ENCODE measurements around the gene SHISA2. TPM values are rescaled to one million over a fixed set of nuclear protein-coding genes. Genes with fewer than 3 reads are reported as not detected.

Gene SHISA2
- total RNA-seq, 1 experiment from 2014 or later = 1.2 TPM

DNA sequence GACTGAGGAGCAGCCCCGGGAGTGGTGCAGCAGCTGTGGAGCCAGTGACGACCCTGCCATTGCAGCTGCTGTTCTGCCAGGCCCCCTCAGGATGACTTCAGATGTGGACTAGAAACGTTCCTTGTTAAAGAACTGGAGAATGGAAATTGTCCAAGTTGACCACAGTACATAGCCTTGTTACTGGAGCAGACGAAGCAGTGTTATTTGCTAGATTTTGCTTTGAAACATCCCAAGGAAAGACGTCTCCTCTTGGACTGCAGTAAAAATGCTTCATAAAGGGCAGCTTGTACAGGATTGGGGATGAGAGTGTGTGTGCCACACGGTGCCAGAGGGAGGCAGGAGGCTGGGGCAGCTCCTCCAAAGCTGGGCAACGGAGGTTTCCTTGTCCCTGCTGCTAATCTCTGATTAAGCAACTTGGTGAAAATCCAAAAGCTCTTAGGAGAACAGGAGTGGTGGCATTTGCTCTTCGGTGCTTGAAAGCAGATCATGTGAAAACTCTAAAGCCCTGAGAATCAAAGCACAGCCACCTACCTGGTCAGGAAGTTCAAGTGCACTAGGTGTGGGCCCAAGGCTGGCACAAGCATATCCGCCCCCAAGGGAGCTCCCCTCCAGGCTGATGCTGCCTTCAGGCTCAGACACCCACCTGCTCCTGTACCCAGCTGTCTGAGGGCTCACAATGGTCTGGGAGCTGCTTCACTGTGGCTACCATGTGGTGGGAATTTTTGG, 34.5 kb downstream of the SHISA2 start:
- H3K9me3 Mint-ChIP-seq (ENCODE audit: unreplicated experiment) = no peaks in the 10 kb centered on the region
- intact Hi-C loops (cut with micrococcal nuclease) = no loop called here
- CTCF ChIA-PET = interaction anchor here (0.6 kb wide), 1 partner anchor 640 kb away, joined by 3 read pairs; no protein-coding TSS in a partner anchor
- no peak overlapping the region for H3K27ac Mint-ChIP-seq (ENCODE audit: low read depth, unreplicated experiment)
- no peaks in the 10 kb centered on the region for H3K27me3 Mint-ChIP-seq (ENCODE audit: insufficient read depth, unreplicated experiment)
- BruUV-seq (replicated peaks) = no TSS peak
- TF ChIP-seq, protein P1, sequence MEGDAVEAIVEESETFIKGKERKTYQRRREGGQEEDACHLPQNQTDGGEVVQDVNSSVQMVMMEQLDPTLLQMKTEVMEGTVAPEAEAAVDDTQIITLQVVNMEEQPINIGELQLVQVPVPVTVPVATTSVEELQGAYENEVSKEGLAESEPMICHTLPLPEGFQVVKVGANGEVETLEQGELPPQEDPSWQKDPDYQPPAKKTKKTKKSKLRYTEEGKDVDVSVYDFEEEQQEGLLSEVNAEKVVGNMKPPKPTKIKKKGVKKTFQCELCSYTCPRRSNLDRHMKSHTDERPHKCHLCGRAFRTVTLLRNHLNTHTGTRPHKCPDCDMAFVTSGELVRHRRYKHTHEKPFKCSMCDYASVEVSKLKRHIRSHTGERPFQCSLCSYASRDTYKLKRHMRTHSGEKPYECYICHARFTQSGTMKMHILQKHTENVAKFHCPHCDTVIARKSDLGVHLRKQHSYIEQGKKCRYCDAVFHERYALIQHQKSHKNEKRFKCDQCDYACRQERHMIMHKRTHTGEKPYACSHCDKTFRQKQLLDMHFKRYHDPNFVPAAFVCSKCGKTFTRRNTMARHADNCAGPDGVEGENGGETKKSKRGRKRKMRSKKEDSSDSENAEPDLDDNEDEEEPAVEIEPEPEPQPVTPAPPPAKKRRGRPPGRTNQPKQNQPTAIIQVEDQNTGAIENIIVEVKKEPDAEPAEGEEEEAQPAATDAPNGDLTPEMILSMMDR (IDR thresholded peaks at IDR 0.05; ENCODE audit: unreplicated experiment) = no peak
- H3K4me3 Mint-ChIP-seq (ENCODE audit: unreplicated experiment) = no peak overlapping the region
- H3K4me1 Mint-ChIP-seq (ENCODE audit: insufficient read depth, unreplicated experiment) = peaks cover 34% of the 10 kb centered on the region
- DNase-seq (ENCODE audit: unreplicated experiment) = no peak
- POLR2A ChIA-PET = no interaction called here
- no peaks in the 10 kb centered on the region for H3K36me3 Mint-ChIP-seq (ENCODE audit: insufficient read depth, unreplicated experiment)

DNA sequence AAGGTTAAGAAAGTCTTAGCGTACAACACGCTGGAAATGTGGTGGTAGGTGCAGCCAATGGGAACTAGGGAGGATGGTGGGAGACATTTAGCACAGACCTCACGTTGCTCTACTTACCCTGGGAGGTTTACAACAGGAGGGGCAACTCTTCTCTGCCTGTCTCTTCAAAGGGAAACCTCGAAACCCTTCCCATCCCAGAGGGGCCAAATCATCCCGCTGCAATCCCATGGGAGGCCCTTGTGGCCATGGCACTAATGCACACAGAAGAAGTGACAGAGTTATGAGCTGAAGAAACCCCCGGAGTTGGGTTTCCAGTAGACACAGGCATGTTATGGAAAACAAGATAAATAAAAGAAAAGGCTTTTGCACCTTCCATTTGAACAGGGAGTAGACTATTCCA, 35.6 kb downstream of the SHISA2 start:
- H3K36me3 Mint-ChIP-seq (ENCODE audit: insufficient read depth, unreplicated experiment) = no peaks in the 10 kb centered on the region
- no peak overlapping the region for H3K27ac Mint-ChIP-seq (ENCODE audit: low read depth, unreplicated experiment)
- ChIA-PET CTCF (interaction anchor here (0.7 kb wide), 1 partner anchor 286 kb away, joined by 4 read pairs; no protein-coding TSS in a partner anchor), POLR2A (no interaction called here)
- H3K9me3 Mint-ChIP-seq (ENCODE audit: unreplicated experiment) = no peaks in the 10 kb centered on the region
- no TSS peak for BruUV-seq (replicated peaks)
- intact Hi-C loops (cut with micrococcal nuclease) = no loop called here
- H3K4me3 Mint-ChIP-seq (ENCODE audit: unreplicated experiment) = no peak overlapping the region
- peaks cover 22% of the 10 kb centered on the region for H3K4me1 Mint-ChIP-seq (ENCODE audit: insufficient read depth, unreplicated experiment)
- no peaks in the 10 kb centered on the region for H3K27me3 Mint-ChIP-seq (ENCODE audit: insufficient read depth, unreplicated experiment)
- TF ChIP-seq, protein P1 (IDR thresholded peaks at IDR 0.05; ENCODE audit: unreplicated experiment) = no peak
- no peak for DNase-seq (ENCODE audit: unreplicated experiment)

DNA sequence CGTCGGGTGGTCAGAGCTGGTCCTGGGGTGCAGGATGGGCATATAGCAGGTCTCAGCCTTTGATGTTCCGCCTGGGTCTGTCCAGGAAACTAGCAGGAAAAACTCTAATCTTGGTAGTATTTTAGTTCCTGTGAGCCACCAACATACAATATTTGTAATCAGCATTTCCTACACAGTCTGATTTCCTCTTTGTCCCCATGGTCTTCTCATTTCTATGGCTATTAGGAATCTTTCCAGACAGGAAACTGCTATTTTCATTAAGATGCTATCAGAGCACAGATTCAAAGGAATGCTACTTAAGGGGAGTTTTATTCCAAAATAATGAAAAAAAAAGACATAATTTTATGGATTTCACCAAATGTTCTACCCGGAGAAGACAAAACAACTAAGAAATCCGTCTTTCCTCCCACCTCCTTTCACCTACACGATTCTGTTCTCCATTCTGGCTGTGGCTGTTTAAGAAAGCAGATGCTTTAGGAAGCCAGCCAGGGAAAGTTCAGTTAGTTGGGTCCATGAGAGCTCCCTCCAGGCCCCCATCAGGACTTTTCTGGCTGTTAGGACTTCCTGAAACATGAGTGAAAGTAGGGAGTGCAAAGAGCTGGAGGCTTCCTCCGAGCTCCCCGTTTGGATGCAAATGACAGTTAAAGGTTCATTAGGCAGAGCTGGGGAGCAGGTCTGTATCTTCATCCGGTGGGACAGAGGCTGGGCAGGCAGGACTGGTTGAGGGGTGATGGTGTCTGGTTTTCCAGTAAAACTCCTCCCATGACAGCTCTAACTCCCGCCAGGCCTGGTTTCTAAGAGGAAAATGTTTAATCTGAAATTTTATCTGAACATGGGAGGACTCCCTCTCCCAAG, 36.3 kb downstream of the SHISA2 start:
- Mint-ChIP-seq H3K27me3 (ENCODE audit: insufficient read depth, unreplicated experiment) (no peaks in the 10 kb centered on the region), H3K27ac (ENCODE audit: low read depth, unreplicated experiment) (no peak overlapping the region), H3K9me3 (ENCODE audit: unreplicated experiment) (no peaks in the 10 kb centered on the region), H3K4me1 (ENCODE audit: insufficient read depth, unreplicated experiment) (peaks cover 15% of the 10 kb centered on the region), H3K4me3 (ENCODE audit: unreplicated experiment) (no peak overlapping the region), H3K36me3 (ENCODE audit: insufficient read depth, unreplicated experiment) (no peaks in the 10 kb centered on the region)
- TF ChIP-seq, protein P1 (IDR thresholded peaks at IDR 0.05; ENCODE audit: unreplicated experiment) = no peak
- intact Hi-C loops (cut with micrococcal nuclease) = no loop called here
- BruUV-seq (replicated peaks) = no TSS peak
- DNase-seq (ENCODE audit: unreplicated experiment) = no peak
- CTCF ChIA-PET = interaction anchor here (0.7 kb wide), 1 partner anchor 285 kb away, joined by 4 read pairs; no protein-coding TSS in a partner anchor
- POLR2A ChIA-PET = interaction anchor here (0.5 kb wide), 1 partner anchor 27 kb away, joined by 3 read pairs; no protein-coding TSS in a partner anchor

DNA sequence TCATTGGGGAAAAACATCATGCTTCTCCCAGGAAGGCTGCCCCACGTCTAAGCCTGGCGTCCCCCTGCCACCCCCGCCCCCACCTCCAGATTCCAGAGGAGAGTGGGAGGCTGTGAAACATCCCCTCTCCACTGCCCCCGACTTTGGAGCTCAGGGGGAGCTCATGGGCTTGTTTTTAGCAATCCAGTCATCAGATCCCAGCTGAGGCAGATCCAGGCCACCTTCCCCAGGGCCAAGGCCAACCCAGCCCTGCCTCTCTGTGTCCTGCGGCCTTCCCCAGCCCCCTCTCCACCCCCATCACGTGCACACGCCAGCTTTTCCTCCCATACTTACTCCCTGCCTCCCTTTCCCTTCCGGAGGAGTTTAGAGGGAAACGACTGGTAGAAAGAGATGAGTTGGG, 38.8 kb downstream of the SHISA2 start:
- no TSS peak for BruUV-seq (replicated peaks)
- intact Hi-C loops (cut with micrococcal nuclease) = no loop called here
- peaks cover 3% of the 10 kb centered on the region for H3K4me1 Mint-ChIP-seq (ENCODE audit: insufficient read depth, unreplicated experiment)

More for the DNA sequence above, 38.8 kb downstream of the SHISA2 start:
- no peak for DNase-seq (ENCODE audit: unreplicated experiment)
- TF ChIP-seq, protein P1 (IDR thresholded peaks at IDR 0.05; ENCODE audit: unreplicated experiment) = no peak
- CTCF ChIA-PET = interaction anchor here (0.6 kb wide), 1 partner anchor 14 kb away, joined by 3 read pairs; no protein-coding TSS in a partner anchor
- no peaks in the 10 kb centered on the region for H3K9me3 Mint-ChIP-seq (ENCODE audit: unreplicated experiment)
- no peak overlapping the region for H3K4me3 Mint-ChIP-seq (ENCODE audit: unreplicated experiment)
- POLR2A ChIA-PET = no interaction called here
- H3K27ac Mint-ChIP-seq (ENCODE audit: low read depth, unreplicated experiment) = no peak overlapping the region
- no peaks in the 10 kb centered on the region for H3K27me3 Mint-ChIP-seq (ENCODE audit: insufficient read depth, unreplicated experiment)
- H3K36me3 Mint-ChIP-seq (ENCODE audit: insufficient read depth, unreplicated experiment) = no peaks in the 10 kb centered on the region

All from MCF 10A (cell line).